Ovary (tissue), 3 donors: ENCODE data around the gene HRH2.

ENCODE experiments used
- CTCF ChIP-seq, 3 donors: fragments of 450-650 bp in 2 of 3; fragments of 200-600 bp in 1 of 3; IDR thresholded peaks; one replicate each; pipeline versions ENCODE4 v1.5.1 to v1.8.0; 2016 to 2022; ENCODE audit warnings: antibody characterized with exemption in 3 of 3, mild to moderate bottlenecking in 1 of 3
- EP300 ChIP-seq: sonication (generic); formaldehyde crosslinking; IDR thresholded peaks from one replicate; pipeline ENCODE4 v1.6.1; 2017; ENCODE audit warnings: antibody characterized with exemption
- POLR2A ChIP-seq: fragments of 450-650 bp; IDR thresholded peaks from one replicate; pipeline ENCODE4 v1.6.1; 2017; ENCODE audit warnings: antibody characterized with exemption, mild to moderate bottlenecking, moderate library complexity
- donor health status: DM: no; HTN: no; CAD: no.

- TF ChIP-seq CTCF (IDR thresholded peaks at IDR 0.05) (no peak), POLR2A (no peak), EP300 (no peak)
These were observed 14.9 kb upstream of the HRH2 start for GRCh38 chr5:175642998-175643397.
